H9 (cell line): ENCODE data around the gene RMC1. TPM values are rescaled to one million over a fixed set of nuclear protein-coding genes. Genes with fewer than 3 reads are reported as not detected.

Experiments
- DNase-seq: peaks from one replicate; pipeline ENCODE4 v3.0.0-alpha.2; 2017
- H2AFZ ChIP-seq: one replicate; pipeline ENCODE4 v1.6.1; 2013; ENCODE audit warnings: mild to moderate bottlenecking, low read length, control low read depth, moderate library complexity
- H2AK5ac ChIP-seq: 2 replicates; pipeline ENCODE4 v1.6.1; 2013; ENCODE audit warnings: low read length, control low read depth, mixed read lengths; ENCODE audit not compliant: insufficient read length
- H2BK120ac ChIP-seq: one replicate; pipeline ENCODE4 v1.6.1; 2013; ENCODE audit warnings: low read depth, mild to moderate bottlenecking, low read length, control low read depth, inconsistent platforms; ENCODE audit not compliant: poor library complexity, severe bottlenecking
- H2BK12ac ChIP-seq: 2 replicates; pipeline ENCODE4 v1.6.1; 2013; ENCODE audit warnings: low read length, control low read depth, mixed read lengths, low read depth; ENCODE audit not compliant: insufficient read length
- H2BK15ac ChIP-seq: 2 replicates; pipeline ENCODE4 v1.6.1; 2013; ENCODE audit warnings: low read depth, low read length, control low read depth
- H2BK20ac ChIP-seq: one replicate; pipeline ENCODE4 v1.6.1; 2013; ENCODE audit warnings: low read depth, mild to moderate bottlenecking, low read length, control low read depth, inconsistent platforms; ENCODE audit not compliant: poor library complexity, severe bottlenecking
- H2BK5ac ChIP-seq: 2 replicates; pipeline ENCODE4 v1.6.1; 2013; ENCODE audit warnings: low read length, control low read depth, mixed read lengths; ENCODE audit not compliant: insufficient read length
- H3K14ac ChIP-seq: 2 replicates; pipeline ENCODE4 v1.6.1; 2013; ENCODE audit warnings: low read length, control low read depth; ENCODE audit not compliant: insufficient read depth
- H3K18ac ChIP-seq: 2 replicates; pipeline ENCODE4 v1.6.1; 2013; ENCODE audit warnings: low read depth, mild to moderate bottlenecking, mixed read lengths, low read length, control low read depth; ENCODE audit not compliant: insufficient read length
- H3K23ac ChIP-seq: 2 replicates; pipeline ENCODE4 v1.6.1; 2013; ENCODE audit warnings: low read length, control low read depth, mixed read lengths, low read depth; ENCODE audit not compliant: insufficient read length
- H3K23me2 ChIP-seq: 2 replicates; pipeline ENCODE4 v1.6.1; 2013; ENCODE audit warnings: low read depth, mild to moderate bottlenecking, mixed read lengths, low read length, control low read depth; ENCODE audit not compliant: insufficient read length, poor library complexity, severe bottlenecking
- H3K27ac ChIP-seq: 2 replicates; pipeline ENCODE4 v1.5.1; 2013; ENCODE audit warnings: low read length, control low read depth, mixed read lengths, low read depth; ENCODE audit not compliant: insufficient read length
- H3K27me3 ChIP-seq: 2 replicates; pipeline ENCODE4 v1.6.1; 2013; ENCODE audit warnings: low read length, control low read depth, inconsistent platforms; ENCODE audit not compliant: insufficient read depth
- H3K4ac ChIP-seq: 2 replicates; pipeline ENCODE4 v1.6.1; 2013; ENCODE audit warnings: low read depth, mild to moderate bottlenecking, control low read depth, inconsistent platforms, low read length, moderate library complexity
- H3K4me1 ChIP-seq: 2 replicates; pipeline ENCODE4 v1.6.1; 2013; ENCODE audit warnings: low read length, control low read depth, inconsistent platforms; ENCODE audit not compliant: insufficient read depth
- H3K4me2 ChIP-seq: 2 replicates; pipeline ENCODE4 v1.6.1; 2013; ENCODE audit warnings: low read length, control low read depth, mixed read lengths; ENCODE audit not compliant: insufficient read length, insufficient read depth
- H3K56ac ChIP-seq: 2 replicates; pipeline ENCODE4 v1.6.1; 2013; ENCODE audit warnings: low read depth, mild to moderate bottlenecking, mixed read lengths, low read length, control low read depth; ENCODE audit not compliant: insufficient read length
- H3K79me1 ChIP-seq: 2 replicates; pipeline ENCODE4 v1.6.1; 2013; ENCODE audit warnings: low read depth, mild to moderate bottlenecking, moderate library complexity, low read length, control low read depth, inconsistent platforms; ENCODE audit not compliant: insufficient read depth, poor library complexity, severe bottlenecking
- H3K79me2 ChIP-seq: 2 replicates; pipeline ENCODE4 v1.6.1; 2013; ENCODE audit warnings: low read length, control low read depth, inconsistent platforms; ENCODE audit not compliant: insufficient read depth
- H3K9ac ChIP-seq: 2 replicates; pipeline ENCODE4 v1.6.1; 2013; ENCODE audit warnings: low read length, control low read depth, mixed read lengths; ENCODE audit not compliant: insufficient read length; ENCODE audit errors: extremely low read depth
- H3K9me3 ChIP-seq: one replicate; pipeline ENCODE4 v1.6.1; 2013; ENCODE audit warnings: low read depth, low read length, inconsistent platforms; ENCODE audit not compliant: control insufficient read depth
- H3T11ph ChIP-seq: one replicate; pipeline ENCODE4 v1.6.1; 2013; ENCODE audit warnings: mild to moderate bottlenecking, low read length, control low read depth, inconsistent platforms
- H4K20me1 ChIP-seq: one replicate; pipeline ENCODE4 v1.6.1; 2013; ENCODE audit not compliant: control insufficient read depth, insufficient read length, insufficient read depth
- H4K5ac ChIP-seq: 2 replicates; pipeline ENCODE4 v1.6.1; 2013; ENCODE audit warnings: low read depth, mild to moderate bottlenecking, mixed read lengths, low read length, control low read depth; ENCODE audit not compliant: insufficient read length
- H4K8ac ChIP-seq: replicated peaks from 2 replicates; pipeline ENCODE4 v1.6.1; 2013; ENCODE audit warnings: low read length, control low read depth, mixed read lengths, low read depth; ENCODE audit not compliant: insufficient read length
- H4K91ac ChIP-seq: 2 replicates; pipeline ENCODE4 v1.6.1; 2013; ENCODE audit warnings: low read depth, mild to moderate bottlenecking, moderate library complexity, mixed read lengths, low read length, control low read depth; ENCODE audit not compliant: insufficient read length
- H3K27ac Mint-ChIP-seq, 3 experiments: 2 replicates in 2 of 3; 3 replicates in 1 of 3; pipeline ENCODE4 v1.8.0; 2020 to 2021; ENCODE audit warnings: mixed read lengths in 3 of 3, mild to moderate bottlenecking in 1 of 3, moderate library complexity in 1 of 3
- H3K27me3 Mint-ChIP-seq: 2 replicates; pipeline ENCODE4 v1.8.0; 2021; ENCODE audit warnings: low read depth, mild to moderate bottlenecking, moderate library complexity, mixed read lengths
- H3K36me3 Mint-ChIP-seq, 3 experiments: 2 replicates in 2 of 3; 3 replicates in 1 of 3; pipeline ENCODE4 v1.8.0; 2020 to 2021; ENCODE audit warnings: low read depth in 3 of 3, mixed read lengths in 3 of 3; ENCODE audit not compliant: insufficient read depth in 1 of 3
- H3K4me1 Mint-ChIP-seq, 2 experiments: 2 replicates each; pipeline ENCODE4 v1.8.0; 2020; ENCODE audit warnings: mixed read lengths in 2 of 2
- H3K4me3 Mint-ChIP-seq, 2 experiments: 2 replicates in 1 of 2; 3 replicates in 1 of 2; pipeline ENCODE4 v1.8.0; 2020 to 2021; ENCODE audit warnings: mild to moderate bottlenecking in 2 of 2, mixed read lengths in 2 of 2, moderate library complexity in 1 of 2
- H3K9me3 Mint-ChIP-seq, 2 experiments: 2 replicates in 1 of 2; 3 replicates in 1 of 2; pipeline ENCODE4 v1.8.0; 2020; ENCODE audit warnings: mild to moderate bottlenecking in 2 of 2, mixed read lengths in 2 of 2, moderate library complexity in 1 of 2
- WGBS: extraction: QIAGEN DNeasy Blood & Tissue Kit; methylation state at CpG from one replicate; pipeline ENCODE4 v1.1.7; 2013; ENCODE audit warnings: missing lambda C conversion rate, low lambda C conversion rate, mixed read lengths; ENCODE audit not compliant: insufficient read length; ENCODE audit errors: extremely low coverage; 5-methylcytosine and 5-hydroxymethylcytosine counted together
- total RNA-seq: library from RNA; stranded (reverse); gene quantifications from 2 replicates; pipeline ENCODE4 v1.2.1, GENCODE V29; 2021
- TF ChIP-seq, protein P1 (sequence below): fragments of 200-600 bp; sonication (generic); conservative IDR thresholded peaks from 3 replicates; pipeline ENCODE4 v1.8.0; 2021; ENCODE audit warnings: antibody characterized with exemption, mild to moderate bottlenecking

The RMC1 gene
- total RNA-seq, 1 experiment from 2014 or later: 21.3 TPM

DNA sequence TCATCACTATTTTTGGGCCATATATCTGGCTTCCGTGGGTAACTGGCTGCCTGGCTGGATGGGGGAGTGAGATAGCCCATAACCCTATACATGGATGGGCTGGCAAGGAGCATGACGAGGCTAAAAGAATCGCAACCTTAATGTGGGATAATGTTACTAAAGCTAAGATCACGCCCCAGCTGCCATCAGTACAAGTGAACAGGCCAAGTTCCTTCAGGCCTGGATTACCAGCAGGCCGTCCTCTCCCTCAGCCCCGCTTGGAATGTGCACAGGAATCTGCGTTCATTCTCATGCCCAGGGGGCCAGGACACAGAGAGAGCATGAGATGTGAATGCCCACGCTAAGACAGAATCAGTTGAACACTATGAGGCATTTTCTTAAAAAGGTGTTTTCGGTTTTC is 34.7 kb downstream of the RMC1 start:
- no peak overlapping the region for H3K27ac ChIP-seq
- WGBS: no CpG with 5 or more reads among the region's 9 CpGs
- no peak overlapping the region for H3K27ac Mint-ChIP-seq
- no peak overlapping the region for H3K14ac ChIP-seq
- H3K36me3 Mint-ChIP-seq: peaks cover 25 to 91% (median 79%) of the 10 kb centered on the region in 3 experiments; a peak in 6 of 7 replicates
- TF ChIP-seq, protein P1, sequence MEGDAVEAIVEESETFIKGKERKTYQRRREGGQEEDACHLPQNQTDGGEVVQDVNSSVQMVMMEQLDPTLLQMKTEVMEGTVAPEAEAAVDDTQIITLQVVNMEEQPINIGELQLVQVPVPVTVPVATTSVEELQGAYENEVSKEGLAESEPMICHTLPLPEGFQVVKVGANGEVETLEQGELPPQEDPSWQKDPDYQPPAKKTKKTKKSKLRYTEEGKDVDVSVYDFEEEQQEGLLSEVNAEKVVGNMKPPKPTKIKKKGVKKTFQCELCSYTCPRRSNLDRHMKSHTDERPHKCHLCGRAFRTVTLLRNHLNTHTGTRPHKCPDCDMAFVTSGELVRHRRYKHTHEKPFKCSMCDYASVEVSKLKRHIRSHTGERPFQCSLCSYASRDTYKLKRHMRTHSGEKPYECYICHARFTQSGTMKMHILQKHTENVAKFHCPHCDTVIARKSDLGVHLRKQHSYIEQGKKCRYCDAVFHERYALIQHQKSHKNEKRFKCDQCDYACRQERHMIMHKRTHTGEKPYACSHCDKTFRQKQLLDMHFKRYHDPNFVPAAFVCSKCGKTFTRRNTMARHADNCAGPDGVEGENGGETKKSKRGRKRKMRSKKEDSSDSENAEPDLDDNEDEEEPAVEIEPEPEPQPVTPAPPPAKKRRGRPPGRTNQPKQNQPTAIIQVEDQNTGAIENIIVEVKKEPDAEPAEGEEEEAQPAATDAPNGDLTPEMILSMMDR: no peak
- H3K9me3 Mint-ChIP-seq: no peaks in the 10 kb centered on the region
- no peak overlapping the region for H4K91ac ChIP-seq
- DNase-seq: no peak
- no peak overlapping the region for H2BK15ac ChIP-seq
- H3K79me2 ChIP-seq: no peaks in the 10 kb centered on the region
- H3K9me3 ChIP-seq: no peaks in the 10 kb centered on the region
- no peak overlapping the region for H2BK120ac ChIP-seq
- H2BK12ac ChIP-seq: no peak overlapping the region
- no peak overlapping the region for H2BK20ac ChIP-seq
- H3K4me1 Mint-ChIP-seq: no peaks in the 10 kb centered on the region
- H4K8ac ChIP-seq: no peak overlapping the region
- no peak overlapping the region for H3K4me2 ChIP-seq
- no peak overlapping the region for H3K4me3 Mint-ChIP-seq
- no peak overlapping the region for H2BK5ac ChIP-seq
- H3K27me3 ChIP-seq: no peaks in the 10 kb centered on the region
- H3K56ac ChIP-seq: no peak overlapping the region
- H3T11ph ChIP-seq: no peak overlapping the region
- no peaks in the 10 kb centered on the region for H3K79me1 ChIP-seq
- H2AK5ac ChIP-seq: no peak overlapping the region
- no peak overlapping the region for H3K9ac ChIP-seq
- H4K20me1 ChIP-seq: no peaks in the 10 kb centered on the region
- H3K18ac ChIP-seq: no peak overlapping the region
- H3K23me2 ChIP-seq: no peaks in the 10 kb centered on the region
- H3K27me3 Mint-ChIP-seq: no peaks in the 10 kb centered on the region
- H3K23ac ChIP-seq: no peak overlapping the region
- no peak overlapping the region for H3K4ac ChIP-seq
- H4K5ac ChIP-seq: no peak overlapping the region
- no peaks in the 10 kb centered on the region for H3K4me1 ChIP-seq
- H2AFZ ChIP-seq: no peak overlapping the region
